Neural cell (in vitro differentiated cells): Measurements from ENCODE around the gene SMOC1.

Source experiments
- CTCF ChIP-seq: fragments of 450-650 bp; IDR thresholded peaks from 2 replicates; pipeline ENCODE4 v1.5.1; 2014; ENCODE audit warnings: antibody characterized with exemption, mild to moderate bottlenecking, moderate library complexity; ENCODE audit not compliant: poor library complexity, severe bottlenecking
- EP300 ChIP-seq: fragments of 450-650 bp; conservative IDR thresholded peaks from 2 replicates; pipeline ENCODE4 v1.6.1; 2014; ENCODE audit warnings: antibody characterized with exemption, mild to moderate bottlenecking, moderate library complexity; ENCODE audit not compliant: poor library complexity, severe bottlenecking

- peak; percentile 43 for TF ChIP-seq CTCF
- no peak for TF ChIP-seq EP300
Measured at GRCh38 chr14:69931960-69932359, 52.7 kb downstream of the SMOC1 start.
